GM21526 (cell line): ENCODE data around the gene FAM170B.

Experiments used
- ATAC-seq: cut with Tn5 transposase; IDR thresholded peaks from one replicate; pipeline ENCODE4 v1.9.1; 2021; ENCODE audit warnings: moderate library complexity; ENCODE audit not compliant: unreplicated experiment, low FRiP score

FAM170B gene

GRCh38 chr10:49153971-49154370, 20.1 kb upstream of the FAM170B start:
- no peak for ATAC-seq

DNA sequence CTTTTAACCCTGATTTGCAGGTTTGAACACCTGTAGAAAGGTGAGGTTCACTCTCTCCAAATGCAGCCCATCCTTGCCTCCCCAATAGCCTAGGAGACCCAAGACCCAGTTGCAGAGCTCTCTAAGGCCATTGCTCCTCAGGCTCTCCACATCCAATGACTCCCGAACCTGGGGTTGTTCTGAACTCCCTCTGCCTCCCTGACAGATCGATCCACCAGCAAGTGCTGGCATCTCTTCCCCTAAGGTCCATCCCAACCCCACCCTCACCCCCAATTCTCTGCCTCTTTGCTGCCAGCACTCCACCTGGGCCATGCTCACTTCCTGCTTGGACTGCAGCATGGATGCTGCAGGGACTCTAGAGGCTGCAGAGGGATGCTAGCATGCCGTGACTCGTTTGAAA, 19.3 kb upstream of the FAM170B start:
- ATAC-seq: no peak

DNA sequence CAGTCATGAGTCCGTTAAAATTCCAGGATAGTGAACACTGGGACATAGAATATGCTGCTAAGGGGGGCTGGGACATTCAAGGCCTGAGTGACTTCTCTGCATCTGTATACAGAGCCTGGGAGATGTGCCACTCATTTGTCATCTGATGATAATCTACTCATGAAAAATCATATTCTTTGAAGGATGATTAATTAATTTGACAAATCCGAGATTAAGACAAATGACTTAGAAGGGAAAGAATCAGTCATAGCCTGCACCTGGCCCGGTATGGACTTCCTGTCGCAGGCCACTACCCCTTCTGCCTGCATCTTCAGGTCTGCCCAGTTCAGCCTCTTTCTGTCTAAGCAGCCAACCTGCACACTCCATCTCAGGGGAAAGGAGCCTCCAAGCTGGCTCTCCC, 18.8 kb upstream of the FAM170B start:
- ATAC-seq: no peak

GRCh38 chr10:49152037-49152436, 18.2 kb upstream of the FAM170B start:
- no peak for ATAC-seq

DNA sequence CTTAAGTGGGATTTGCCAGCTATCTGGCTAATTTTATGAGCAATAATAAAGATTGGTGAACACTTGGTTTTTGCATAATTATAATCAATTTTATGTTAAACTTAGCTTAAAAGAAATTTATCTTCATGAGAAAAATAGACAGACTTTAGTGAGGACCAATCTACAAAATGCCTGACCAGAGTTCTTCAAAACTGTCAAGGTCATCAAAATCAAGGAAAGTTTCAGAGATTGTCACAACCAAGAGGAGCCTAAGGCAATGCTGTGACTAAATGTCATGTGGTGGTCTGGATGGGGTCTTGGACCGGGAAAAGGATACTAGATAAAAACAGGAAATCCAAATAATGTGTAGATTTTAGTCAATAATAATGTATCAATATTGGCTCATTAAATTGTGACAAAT, 17.7 kb upstream of the FAM170B start:
- no peak for ATAC-seq

DNA sequence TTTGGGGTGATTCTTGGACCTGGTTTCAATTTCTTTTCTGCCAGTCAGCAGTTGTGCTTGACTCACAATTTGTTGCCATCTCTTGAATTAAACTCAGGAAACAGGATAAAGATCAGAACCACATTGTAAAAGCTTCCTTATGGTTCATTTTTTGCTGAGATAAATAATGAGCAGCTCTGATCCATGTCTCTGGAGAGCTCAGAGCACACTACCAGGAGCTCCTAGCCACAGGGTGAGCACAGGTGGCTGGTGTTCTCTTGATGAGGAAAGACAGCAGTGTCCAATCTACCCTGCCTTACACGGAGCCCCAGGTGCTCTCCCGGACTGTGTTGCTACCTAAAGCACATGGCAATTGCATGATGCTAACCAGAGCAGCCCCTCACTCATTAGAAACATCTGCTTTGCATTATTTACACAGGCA, 17.2 kb upstream of the FAM170B start:
- ATAC-seq: no peak

GRCh38 chr10:49150426-49150825, 16.6 kb upstream of the FAM170B start:
- no peak for ATAC-seq

DNA sequence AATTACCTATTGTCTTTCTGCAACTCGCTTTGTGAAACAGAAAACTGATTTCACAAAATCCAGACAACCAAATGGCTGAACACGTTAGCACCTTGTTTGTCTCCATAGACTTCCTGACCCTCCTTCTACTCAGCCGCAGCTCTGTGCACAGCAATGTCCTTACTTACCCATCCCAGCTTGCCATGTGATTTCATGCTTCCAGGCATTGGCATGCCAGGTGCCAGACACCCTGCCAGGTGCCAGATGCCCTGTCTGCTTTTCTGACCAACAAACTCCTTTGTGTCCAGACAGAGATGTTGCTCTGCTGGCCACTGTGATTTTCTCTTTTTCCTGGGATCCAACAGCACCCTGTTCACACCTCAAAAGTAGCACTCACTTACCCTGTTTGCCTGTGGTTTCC, 16.1 kb upstream of the FAM170B start:
- ATAC-seq: no peak

DNA sequence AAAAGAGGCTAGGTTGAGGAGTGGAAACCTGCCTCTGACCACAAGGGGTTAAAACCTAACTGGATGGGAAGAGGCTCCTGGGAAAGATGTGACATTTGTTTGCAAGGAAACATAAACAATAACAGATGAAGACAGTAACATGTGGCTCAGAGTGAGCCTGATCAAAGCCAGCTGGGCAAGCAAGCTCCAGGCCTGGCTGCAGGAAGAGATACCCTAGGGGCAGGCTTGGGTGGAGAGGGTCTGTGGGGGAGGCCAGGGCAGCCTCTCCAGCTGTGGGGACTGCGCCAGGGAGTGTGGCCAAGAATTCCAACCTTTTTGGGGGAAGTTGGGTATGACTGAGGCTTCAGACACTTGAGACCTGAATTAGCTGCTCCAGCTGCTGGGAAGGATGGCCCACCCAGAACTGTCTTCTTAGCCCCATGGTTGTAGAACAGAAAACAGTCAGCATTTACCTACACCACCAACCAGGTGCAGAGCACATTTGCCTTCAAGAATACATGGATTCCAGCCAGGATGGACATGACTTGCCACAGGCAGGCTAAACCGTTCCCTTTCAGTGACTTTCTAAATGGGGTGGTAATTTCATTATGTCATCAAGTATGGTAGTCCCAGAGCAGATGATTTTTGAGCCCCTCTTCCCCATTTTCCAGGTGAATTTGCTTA, 10.4 kb upstream of the FAM170B start:
- no peak for ATAC-seq

DNA sequence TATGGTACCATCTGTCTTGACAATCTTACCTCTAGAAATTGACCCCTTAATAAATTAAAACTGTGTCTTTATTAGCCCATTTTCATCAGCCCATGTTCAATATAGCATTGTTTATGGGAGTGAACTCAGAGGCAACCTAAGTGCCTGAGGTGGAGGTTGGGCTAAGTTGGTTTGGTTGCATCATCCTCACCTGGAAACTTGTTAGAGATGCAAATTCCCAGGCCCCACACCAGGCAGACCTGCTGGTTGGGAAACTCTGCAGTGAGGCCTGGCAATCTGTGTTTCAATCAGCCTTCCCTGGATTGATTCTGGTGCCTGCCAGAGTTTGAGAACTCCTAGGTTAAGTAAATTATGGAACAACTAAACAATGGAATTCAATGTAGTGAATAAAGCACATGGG, 9.4 kb upstream of the FAM170B start:
- ATAC-seq: no peak

DNA sequence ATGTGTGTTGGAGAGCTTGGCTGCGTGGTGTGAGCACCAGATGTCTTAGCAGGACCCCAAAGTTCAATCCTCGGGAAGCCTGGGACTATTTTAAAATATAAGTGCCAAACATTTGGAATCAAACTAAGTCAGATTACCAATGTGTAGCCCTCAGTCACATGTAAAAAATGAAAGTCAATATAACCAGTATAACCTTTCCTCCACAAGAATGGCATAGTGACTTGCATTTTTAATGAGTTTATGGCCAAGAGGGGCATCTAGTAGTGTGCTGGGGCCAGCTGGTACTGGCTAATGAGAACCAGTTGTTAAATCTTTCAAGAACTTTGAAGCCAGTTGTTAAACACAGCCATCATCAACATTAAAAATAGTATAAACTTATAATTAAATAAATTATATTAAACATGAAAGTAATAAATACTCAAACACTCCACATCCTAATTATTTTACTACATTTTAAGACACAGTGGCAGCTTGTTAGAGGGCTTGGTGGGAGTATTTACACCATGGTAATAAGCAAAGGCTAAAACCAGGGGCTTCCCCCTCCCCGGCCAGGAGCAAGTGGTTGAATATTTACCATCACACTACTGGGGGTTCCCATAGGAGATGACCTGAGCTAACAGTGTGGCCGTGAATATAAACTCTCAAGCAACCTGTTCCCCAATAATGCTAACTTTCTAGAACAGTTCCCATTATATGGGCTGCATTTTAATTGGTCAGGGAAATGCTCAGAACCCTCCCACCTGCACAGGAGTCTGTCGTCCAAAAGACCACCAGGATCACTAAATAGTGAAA, 7.9 kb upstream of the FAM170B start:
- ATAC-seq: no peak

- ATAC-seq: no peak
These were observed 6.7 kb upstream of the FAM170B start for GRCh38 chr10:49140304-49141177.

DNA sequence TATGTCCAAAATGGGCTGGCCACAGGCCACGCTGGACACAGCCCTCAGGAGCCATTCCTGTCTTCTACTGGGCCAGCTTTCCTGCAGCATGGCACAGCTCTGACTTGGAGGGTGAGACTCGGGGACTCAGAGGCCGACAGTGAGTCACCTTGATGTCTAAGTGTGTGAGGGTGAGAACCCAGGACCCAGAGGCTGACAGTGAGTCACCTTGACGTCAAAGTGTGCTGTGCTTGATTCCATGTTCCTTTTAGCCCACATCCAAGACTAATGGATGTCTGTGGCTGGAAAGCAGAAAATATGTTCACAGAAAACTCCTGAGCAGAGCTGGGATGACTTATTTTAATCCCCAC, 6.0 kb upstream of the FAM170B start:
- ATAC-seq: no peak

DNA sequence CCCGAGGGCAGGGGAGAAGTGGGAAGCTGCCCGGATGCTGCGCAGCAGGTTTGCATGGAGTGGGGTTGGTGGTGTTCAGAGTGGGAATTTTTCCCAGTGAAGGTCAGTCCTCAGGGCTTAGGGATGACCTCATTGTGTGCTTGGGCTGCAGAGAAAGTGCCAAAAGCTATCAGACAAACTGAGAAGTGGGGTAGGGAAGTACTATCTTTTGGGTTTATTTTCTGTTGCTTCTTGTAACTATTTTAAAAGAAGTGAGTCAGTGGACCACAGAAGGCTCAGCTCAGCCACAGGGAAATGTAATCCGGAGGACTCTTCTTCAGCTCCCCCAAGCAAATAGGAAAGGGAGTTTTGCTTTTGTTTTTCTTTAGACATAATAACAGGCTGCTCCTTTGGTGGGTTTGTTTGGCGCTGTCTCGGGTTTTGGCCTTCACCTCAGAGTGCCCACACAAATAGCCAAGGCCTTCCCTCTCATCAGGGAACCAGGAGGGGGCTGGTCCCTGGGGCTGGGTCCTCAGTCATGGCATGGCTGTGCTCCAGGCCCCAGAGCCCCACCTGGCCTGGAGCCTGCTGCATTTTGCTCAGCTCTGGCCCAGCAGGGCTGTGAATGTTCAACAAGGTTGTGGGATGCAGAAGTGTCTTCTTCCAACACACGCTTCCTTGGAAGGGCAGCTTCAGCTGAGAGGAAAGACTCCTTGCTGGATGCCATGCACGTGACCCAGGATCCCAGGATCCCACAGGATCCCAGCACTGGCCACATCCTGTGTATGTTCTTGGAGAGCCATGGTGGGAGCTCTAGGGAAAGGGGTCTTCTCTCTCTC, 5.4 kb upstream of the FAM170B start:
- ATAC-seq: no peak

DNA sequence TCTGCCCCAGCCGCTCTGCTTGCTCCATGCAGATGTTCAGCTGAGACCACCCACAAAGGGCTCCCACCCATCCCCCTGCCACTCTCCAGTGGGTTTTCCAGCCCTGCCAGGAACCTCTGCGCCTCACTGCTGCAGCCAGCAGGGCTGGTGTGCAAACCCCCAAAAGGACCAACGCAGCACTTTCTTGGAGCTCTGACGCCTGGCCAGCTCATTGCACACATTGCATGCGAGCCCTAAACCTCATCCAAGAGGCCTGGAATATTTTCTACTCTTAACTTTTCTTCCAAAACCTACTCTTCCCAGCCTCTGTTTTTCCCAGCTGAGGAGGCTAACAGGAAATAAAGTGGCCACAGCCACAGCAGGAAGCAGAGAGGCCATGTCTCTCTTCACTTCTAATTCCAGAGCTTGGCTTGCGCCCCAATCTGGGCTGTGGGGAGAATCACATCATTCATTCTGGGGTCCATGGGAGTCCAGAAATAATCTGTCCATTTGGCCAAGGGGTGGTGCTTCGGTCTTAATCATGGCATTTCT, 4.6 kb upstream of the FAM170B start:
- no peak for ATAC-seq

DNA sequence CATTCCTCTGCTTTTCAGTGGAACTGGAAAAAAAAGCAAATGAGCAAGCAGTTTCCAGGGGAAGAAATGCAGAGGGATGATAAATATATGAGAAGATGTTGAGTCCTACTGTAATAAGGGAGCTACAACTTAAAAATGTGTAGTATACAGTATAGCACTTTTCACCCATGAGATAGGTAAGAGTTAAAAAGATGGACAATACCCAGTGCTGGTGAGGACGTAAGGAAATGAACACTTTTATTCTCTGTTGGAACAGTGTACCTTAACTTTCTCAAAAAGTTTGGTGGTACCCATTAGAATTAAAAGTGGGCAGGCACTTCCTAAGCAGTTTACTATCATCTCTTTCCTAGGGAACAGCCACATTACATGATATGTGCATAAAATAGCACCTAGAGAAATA, 2.7 kb upstream of the FAM170B start:
- no peak for ATAC-seq

DNA sequence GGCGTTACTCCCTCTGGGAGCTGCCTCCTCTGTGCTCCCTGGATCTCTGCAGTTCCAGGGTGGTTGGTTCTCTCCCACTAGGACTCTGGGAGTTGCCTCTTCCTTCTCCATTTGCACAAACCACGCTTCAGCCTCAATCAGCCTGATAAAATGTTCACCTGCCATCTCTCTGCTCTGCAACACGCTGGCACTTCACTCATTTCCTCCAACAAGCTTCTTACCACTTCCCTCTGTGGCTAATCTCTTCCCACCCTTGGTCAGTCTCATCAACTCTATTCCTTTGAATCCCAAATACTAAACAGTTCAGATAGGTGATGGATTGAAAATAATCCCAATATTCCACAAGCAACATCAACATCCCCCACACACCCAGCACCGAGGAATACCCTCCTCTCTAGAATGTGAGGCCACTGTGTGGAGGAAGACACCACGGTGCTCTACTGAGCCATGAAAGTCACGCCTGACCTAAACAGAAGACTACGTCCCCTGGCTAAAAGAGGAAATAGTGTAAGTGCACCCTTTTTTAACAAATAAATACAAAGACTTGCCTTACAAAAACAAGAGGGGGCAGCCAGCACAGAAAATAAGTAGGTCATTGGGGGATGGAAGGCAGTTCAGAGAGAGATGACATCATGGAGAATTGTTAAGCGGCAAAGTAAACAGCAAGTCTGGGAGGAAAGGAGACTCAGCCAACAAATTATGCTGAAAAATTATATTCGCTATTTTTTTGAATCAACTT, 1.9 kb upstream of the FAM170B start:
- ATAC-seq: no peak

- no peak for ATAC-seq
These were observed 506 bp upstream of the FAM170B start for GRCh38 chr10:49134327-49134726.

- ATAC-seq: no peak
These were observed 1.5 kb downstream of the FAM170B start for GRCh38 chr10:49132362-49132737.
